Activated CD8-positive, alpha-beta T cell treated with anti-CD3 and anti-CD28 coated beads, Interleukin-2, amount 10 ng/mL, durations not matched to agents 7 days and 5 days (primary cell): ENCODE data around the gene NUP153. TPM values are rescaled to one million over a fixed set of nuclear protein-coding genes. Genes with fewer than 3 reads are reported as not detected.
A peak's percentile ranks its signal among the peaks of the same experiment; 100 is the strongest.
"Not testable (repeated sequence)": the region's sequence is repeated elsewhere in the genome, so short reads cannot be mapped to it uniquely, and the experiment has no call there.

Source experiments
- ATAC-seq: fragments of 150-1000 bp; cut with Tn5 transposase; one replicate; pipeline ENCODE4 v1.10.0; 2021; ENCODE audit warnings: moderate library complexity
- CTCF ChIA-PET: fragments of 350-600 bp; sonication (Branson Sonifier 250); formaldehyde crosslinking; loops from one replicate; lab custom pipeline; 2021; ENCODE audit warnings: antibody characterized with exemption; lab: Charles Lee
- POLR2A ChIA-PET: fragments of 350-600 bp; sonication (Branson Sonifier 250); formaldehyde crosslinking; loops from one replicate; lab custom pipeline; 2021; ENCODE audit warnings: antibody characterized with exemption; lab: Charles Lee
- DNase-seq: peaks from one replicate; pipeline ENCODE4 v3.0.0-alpha.2; 2020
- H3K27ac Mint-ChIP-seq: one replicate; pipeline ENCODE4 v1.8.0; 2021; ENCODE audit warnings: mild to moderate bottlenecking, mixed read lengths
- H3K27me3 Mint-ChIP-seq: one replicate; pipeline ENCODE4 v1.8.0; 2021; ENCODE audit warnings: low read depth, mixed read lengths
- H3K36me3 Mint-ChIP-seq: one replicate; pipeline ENCODE4 v1.8.0; 2021; ENCODE audit warnings: low read depth, mixed read lengths
- H3K4me1 Mint-ChIP-seq: one replicate; pipeline ENCODE4 v1.8.0; 2021; ENCODE audit warnings: low read depth, mixed read lengths
- H3K4me3 Mint-ChIP-seq: one replicate; pipeline ENCODE4 v1.8.0; 2021; ENCODE audit warnings: mild to moderate bottlenecking, mixed read lengths
- H3K9me3 Mint-ChIP-seq: one replicate; pipeline ENCODE4 v1.8.0; 2022; ENCODE audit warnings: mixed read lengths; ENCODE audit not compliant: insufficient read depth
- total RNA-seq, 2 experiments: library from RNA; stranded (reverse); gene quantifications; one replicate each; pipeline ENCODE4 v1.2.3, GENCODE V29; 2021

Gene NUP153
- total RNA-seq, 2 experiments from 2014 or later: 72.2 to 73.6 TPM

- peak; percentile 79 for ATAC-seq
- Mint-ChIP-seq H3K4me3 (peak overlapping the region; percentile 82), H3K36me3 (peaks cover 23% of the 10 kb centered on the region), H3K27ac (peak overlapping the region; percentile 89), H3K9me3 (no peaks in the 10 kb centered on the region), H3K4me1 (peaks cover 41% of the 10 kb centered on the region), H3K27me3 (no peaks in the 10 kb centered on the region)
- ChIA-PET CTCF (interaction anchor here (0.7 to 2.7 kb wide), 13 partner anchors 9 to 218 kb away, joined by 3 to 12 read pairs (median 4); no protein-coding TSS in a partner anchor), POLR2A (interaction anchor here (0.8 to 4.7 kb wide), 9 partner anchors 9 to 106 kb away, joined by 3 to 39 read pairs (median 3); partner anchors contain the start of gene NUP153)
- DNase-seq: peak; percentile 62
Observed at GRCh38 chr6:17600527-17601385, 106.0 kb downstream of the NUP153 start.

GRCh38 chr6:17599877-17600526, 106.7 kb downstream of the NUP153 start, which contains the start of gene FAM8A1:
TSS of gene FAM8A1 (plus strand) at chr6:17600302. CDS start at chr6:17600410, 108 bp downstream.
- H3K27ac Mint-ChIP-seq: peak within 1 kb of the TSS; percentile 89
- POLR2A ChIA-PET: interaction anchor here (0.6 to 4.7 kb wide), 9 partner anchors 11 to 115 kb away, joined by 3 to 39 read pairs (median 3); partner anchors contain the start of gene NUP153
- peak within 1 kb of the TSS; percentile 82 for H3K4me3 Mint-ChIP-seq

GRCh38 chr6:17596085-17596484, 110.6 kb downstream of the NUP153 start:
- CTCF ChIA-PET: no interaction called here
- peaks cover 17% of the 10 kb centered on the region for H3K4me1 Mint-ChIP-seq
- POLR2A ChIA-PET: interaction anchor here (0.6 kb wide), 1 partner anchor 114 kb away, joined by 3 read pairs; no protein-coding TSS in a partner anchor
- ATAC-seq (no peak), DNase-seq (no peak)
- peaks cover under 1% of the 10 kb centered on the region for H3K36me3 Mint-ChIP-seq
- no peaks in the 10 kb centered on the region for H3K9me3 Mint-ChIP-seq
- no peak overlapping the region for H3K27ac Mint-ChIP-seq
- H3K27me3 Mint-ChIP-seq: no peaks in the 10 kb centered on the region
- no peak overlapping the region for H3K4me3 Mint-ChIP-seq

More at GRCh38 chr6:17599877-17600526, 106.7 kb downstream of the NUP153 start, which contains the start of gene FAM8A1:
- H3K4me1 Mint-ChIP-seq: peaks cover 41% of the 10 kb centered on the region
- CTCF ChIA-PET: interaction anchor here (0.7 to 2.7 kb wide), 7 partner anchors 8 to 218 kb away, joined by 3 to 12 read pairs (median 4); no protein-coding TSS in a partner anchor
- H3K27me3 Mint-ChIP-seq: no peaks in the 10 kb centered on the region
- DNase-seq (peak; percentile 97), ATAC-seq (peak; percentile 85)
- H3K9me3 Mint-ChIP-seq: no peaks in the 10 kb centered on the region
- H3K36me3 Mint-ChIP-seq: peaks cover 20% of the 10 kb centered on the region

- ChIA-PET POLR2A (no interaction called here), CTCF (no interaction called here)
- H3K27ac Mint-ChIP-seq: no peak overlapping the region
- H3K27me3 Mint-ChIP-seq: no peaks in the 10 kb centered on the region
- H3K36me3 Mint-ChIP-seq: no peaks in the 10 kb centered on the region
- H3K4me1 Mint-ChIP-seq: peaks cover 19% of the 10 kb centered on the region
- no peak overlapping the region for H3K4me3 Mint-ChIP-seq
- ATAC-seq (no peak), DNase-seq (no peak)
- H3K9me3 Mint-ChIP-seq: no peaks in the 10 kb centered on the region
Observed at GRCh38 chr6:17593246-17593645, 113.5 kb downstream of the NUP153 start.

GRCh38 chr6:17591287-17591686, 115.4 kb downstream of the NUP153 start:
- ATAC-seq (no peak), DNase-seq (no peak)
- Mint-ChIP-seq H3K4me1 (peaks cover 19% of the 10 kb centered on the region), H3K27me3 (no peaks in the 10 kb centered on the region), H3K9me3 (no peaks in the 10 kb centered on the region), H3K27ac (no peak overlapping the region), H3K36me3 (no peaks in the 10 kb centered on the region), H3K4me3 (no peak overlapping the region)
- CTCF ChIA-PET: interaction anchor here (1.7 to 2.0 kb wide), 2 partner anchors 10 to 213 kb away, joined by 4 to 7 read pairs; no protein-coding TSS in a partner anchor
- POLR2A ChIA-PET: no interaction called here

- peak; percentile 45 for ATAC-seq
- Mint-ChIP-seq H3K4me1 (peaks cover 19% of the 10 kb centered on the region), H3K9me3 (no peaks in the 10 kb centered on the region), H3K27ac (no peak overlapping the region), H3K36me3 (no peaks in the 10 kb centered on the region), H3K27me3 (no peaks in the 10 kb centered on the region), H3K4me3 (no peak overlapping the region)
- ChIA-PET POLR2A (interaction anchor here (2.2 kb wide), 1 partner anchor 11 kb away, joined by 10 read pairs; the partner anchor contains the start of gene FAM8A1), CTCF (interaction anchor here (0.8 kb wide), 1 partner anchor 215 kb away, joined by 5 read pairs; no protein-coding TSS in a partner anchor)
- no peak for DNase-seq
Observed at GRCh38 chr6:17589406-17590096, 117.2 kb downstream of the NUP153 start.

- CTCF ChIA-PET: no interaction called here
Observed at GRCh38 chr6:17588011-17588410, 118.7 kb downstream of the NUP153 start.

GRCh38 chr6:17586623-17587022, 120.1 kb downstream of the NUP153 start:
- H3K27me3 Mint-ChIP-seq, H3K4me3 Mint-ChIP-seq, H3K27ac Mint-ChIP-seq, H3K9me3 Mint-ChIP-seq, ATAC-seq, POLR2A ChIA-PET, DNase-seq, H3K36me3 Mint-ChIP-seq: not testable (repeated sequence)
- CTCF ChIA-PET: interaction anchor here (1.0 kb wide), 1 partner anchor 116 kb away, joined by 3 read pairs; no protein-coding TSS in a partner anchor
- peaks cover 21% of the 10 kb centered on the region for H3K4me1 Mint-ChIP-seq

More at GRCh38 chr6:17588011-17588410, 118.7 kb downstream of the NUP153 start:
- no peaks in the 10 kb centered on the region for H3K36me3 Mint-ChIP-seq
- no peaks in the 10 kb centered on the region for H3K27me3 Mint-ChIP-seq
- no peaks in the 10 kb centered on the region for H3K9me3 Mint-ChIP-seq
- ATAC-seq (no peak), DNase-seq (no peak)
- H3K27ac Mint-ChIP-seq: no peak overlapping the region
- POLR2A ChIA-PET: no interaction called here
- H3K4me1 Mint-ChIP-seq: peaks cover 23% of the 10 kb centered on the region
- no peak overlapping the region for H3K4me3 Mint-ChIP-seq

- ChIA-PET POLR2A (no interaction called here), CTCF (interaction anchor here (1.0 to 2.0 kb wide), 4 partner anchors 15 to 218 kb away, joined by 3 to 10 read pairs (median 4); partner anchors contain the start of gene NUP153)
- H3K4me3 Mint-ChIP-seq: no peak overlapping the region
- peaks cover 18% of the 10 kb centered on the region for H3K4me1 Mint-ChIP-seq
- H3K27me3 Mint-ChIP-seq: peaks cover 9% of the 10 kb centered on the region
- DNase-seq (no peak), ATAC-seq (no peak)
- H3K27ac Mint-ChIP-seq: no peak overlapping the region
- H3K9me3 Mint-ChIP-seq: no peaks in the 10 kb centered on the region
- no peaks in the 10 kb centered on the region for H3K36me3 Mint-ChIP-seq
Observed at GRCh38 chr6:17585766-17586490, 120.8 kb downstream of the NUP153 start.

- H3K9me3 Mint-ChIP-seq: no peaks in the 10 kb centered on the region
- DNase-seq: peak; percentile 30
- no peak overlapping the region for H3K27ac Mint-ChIP-seq
- H3K4me3 Mint-ChIP-seq: no peak overlapping the region
- H3K4me1 Mint-ChIP-seq: peaks cover 10% of the 10 kb centered on the region
- ChIA-PET CTCF (interaction anchor here (0.6 to 2.0 kb wide), 16 partner anchors 8 to 448 kb away, joined by 3 to 13 read pairs (median 4); no protein-coding TSS in a partner anchor), POLR2A (interaction anchor here (0.6 kb wide), 2 partner anchors 16 to 252 kb away, joined by 3 read pairs; partner anchors contain the start of gene FAM8A1)
- no peaks in the 10 kb centered on the region for H3K36me3 Mint-ChIP-seq
- peaks cover 10% of the 10 kb centered on the region for H3K27me3 Mint-ChIP-seq
- ATAC-seq: peak; percentile 62
Observed at GRCh38 chr6:17584241-17584803, 122.4 kb downstream of the NUP153 start.
